ENCODE results near the gene CDK17.

CDK17 gene

DNA sequence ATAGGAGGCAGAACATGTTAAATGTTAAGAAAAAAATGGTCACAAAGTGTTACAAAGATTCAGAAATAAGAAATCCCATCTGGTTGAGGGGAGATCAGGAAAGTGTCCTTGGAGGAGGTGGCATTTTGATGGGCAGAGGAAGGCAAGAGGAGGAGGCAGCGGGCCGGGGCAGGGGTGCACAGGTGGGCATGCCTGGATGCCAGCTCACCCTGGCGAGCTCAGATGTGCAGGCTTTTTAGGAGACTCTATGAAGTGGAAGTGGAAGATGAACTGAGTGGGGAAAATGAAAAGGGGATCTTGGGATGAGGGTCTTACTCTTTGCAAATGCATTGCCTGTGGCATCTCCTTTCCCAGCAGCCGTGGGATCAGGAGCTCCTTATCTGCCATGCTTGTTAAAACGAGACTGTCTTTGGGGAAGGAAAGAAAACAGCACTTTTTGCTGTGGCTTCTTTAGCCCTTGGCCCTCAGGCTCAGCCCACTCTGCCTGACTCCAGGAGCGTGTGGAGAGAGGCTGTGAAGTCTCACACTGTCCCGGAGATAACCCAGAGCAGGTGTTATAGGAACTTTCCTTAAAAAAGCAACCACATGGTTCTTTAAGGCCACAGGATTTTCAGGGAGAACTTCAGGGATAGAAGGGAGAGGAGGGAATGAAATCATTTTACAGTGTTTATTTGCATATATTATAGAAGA lies 143.4 kb downstream of the CDK17 start:
- H3K4me1 ChIP-seq (ENCODE audit: control insufficient read depth, insufficient read depth, low read length) = peaks cover 35% of the 10 kb centered on the region
- H3K27me3 ChIP-seq (ENCODE audit: control insufficient read depth, insufficient read depth, low read length) = no peaks in the 10 kb centered on the region
- H3K4me3 ChIP-seq (ENCODE audit: low read length) = no peak overlapping the region
- no peak overlapping the region for H3K9ac ChIP-seq (ENCODE audit: low read depth, low read length)
- no peak overlapping the region for H3K4me2 ChIP-seq (ENCODE audit: low read length)
- H3K36me3 ChIP-seq (ENCODE audit: insufficient read depth, low read length) = peaks cover 66% of the 10 kb centered on the region
- no peaks in the 10 kb centered on the region for H3K9me3 ChIP-seq (replicated peaks; ENCODE audit: low read length)

- Histone ChIP-seq H3K27me3 (ENCODE audit: control insufficient read depth, insufficient read depth, low read length) (no peaks in the 10 kb centered on the region), H3K9me3 (replicated peaks; ENCODE audit: low read length) (no peaks in the 10 kb centered on the region), H3K4me1 (ENCODE audit: control insufficient read depth, insufficient read depth, low read length) (peaks cover 35% of the 10 kb centered on the region), H3K4me2 (ENCODE audit: low read length) (peak overlapping the region; percentile 63), H3K4me3 (ENCODE audit: low read length) (no peak overlapping the region), H3K9ac (ENCODE audit: low read depth, low read length) (peak overlapping the region; percentile 6), H3K36me3 (ENCODE audit: insufficient read depth, low read length) (peaks cover 69% of the 10 kb centered on the region)
Measured at GRCh38 chr12:96255077-96255476, 145.2 kb downstream of the CDK17 start.

- Histone ChIP-seq H3K9ac (ENCODE audit: low read depth, low read length) (no peak overlapping the region), H3K4me1 (ENCODE audit: control insufficient read depth, insufficient read depth, low read length) (peaks cover 41% of the 10 kb centered on the region), H3K9me3 (replicated peaks; ENCODE audit: low read length) (no peaks in the 10 kb centered on the region), H3K36me3 (ENCODE audit: insufficient read depth, low read length) (peaks cover 85% of the 10 kb centered on the region), H3K4me3 (ENCODE audit: low read length) (no peak overlapping the region), H3K4me2 (ENCODE audit: low read length) (no peak overlapping the region), H3K27me3 (ENCODE audit: control insufficient read depth, insufficient read depth, low read length) (no peaks in the 10 kb centered on the region)
Measured at GRCh38 chr12:96250119-96250685, 150.0 kb downstream of the CDK17 start.

DNA sequence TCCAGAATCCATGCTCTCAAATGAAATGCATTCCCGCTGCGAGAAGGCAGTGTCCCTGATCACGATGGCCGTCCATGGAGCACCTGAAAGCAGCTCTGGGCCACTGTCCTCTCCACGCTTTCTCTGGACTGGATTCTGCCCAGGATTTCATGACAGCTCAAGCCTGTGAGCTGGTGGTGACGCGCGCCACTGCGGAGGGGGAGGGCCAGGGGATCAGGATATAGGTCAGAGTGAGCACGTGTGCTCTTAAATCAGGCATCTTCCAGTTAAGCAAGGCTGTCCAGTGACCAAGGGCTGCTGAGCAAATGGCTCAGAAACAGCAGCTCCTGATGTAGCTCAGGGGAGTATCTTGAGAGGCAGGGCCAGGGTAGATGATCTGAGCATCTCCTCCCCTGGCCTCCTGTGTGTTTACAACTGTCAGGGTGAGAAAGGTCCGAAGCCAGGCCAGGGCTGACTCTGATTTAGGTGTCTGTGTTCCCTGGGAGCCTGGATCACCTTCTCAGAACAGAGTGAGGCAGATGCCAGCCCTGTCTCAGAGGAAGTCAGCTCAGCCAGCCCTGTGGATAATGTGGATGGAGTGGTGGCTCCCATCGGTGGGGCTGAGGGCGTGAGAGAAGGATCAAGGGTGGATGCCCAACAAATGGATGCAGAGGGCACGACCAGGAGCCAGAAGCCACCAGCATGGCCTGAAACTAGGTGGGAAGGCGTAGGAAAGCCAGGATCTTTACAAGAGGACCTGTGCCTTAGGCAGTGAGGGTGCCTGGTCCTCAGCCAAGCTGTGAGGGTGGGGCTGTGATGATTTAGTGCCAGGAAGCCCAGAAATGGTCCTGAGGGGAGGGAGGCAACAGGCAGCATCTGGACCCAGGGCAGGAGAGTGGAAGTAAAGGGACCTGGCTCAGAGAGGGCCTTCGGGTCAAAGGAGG lies 150.8 kb downstream of the CDK17 start:
- Histone ChIP-seq H3K4me2 (ENCODE audit: low read length) (no peak overlapping the region), H3K36me3 (ENCODE audit: insufficient read depth, low read length) (peaks cover 89% of the 10 kb centered on the region), H3K27me3 (ENCODE audit: control insufficient read depth, insufficient read depth, low read length) (no peaks in the 10 kb centered on the region), H3K9ac (ENCODE audit: low read depth, low read length) (no peak overlapping the region), H3K4me3 (ENCODE audit: low read length) (no peak overlapping the region), H3K9me3 (replicated peaks; ENCODE audit: low read length) (no peaks in the 10 kb centered on the region), H3K4me1 (ENCODE audit: control insufficient read depth, insufficient read depth, low read length) (peaks cover 33% of the 10 kb centered on the region)

- no peaks in the 10 kb centered on the region for H3K9me3 ChIP-seq (replicated peaks; ENCODE audit: low read length)
- H3K36me3 ChIP-seq (ENCODE audit: insufficient read depth, low read length) = peaks cover 83% of the 10 kb centered on the region
- H3K4me1 ChIP-seq (ENCODE audit: control insufficient read depth, insufficient read depth, low read length) = peaks cover 29% of the 10 kb centered on the region
- no peaks in the 10 kb centered on the region for H3K27me3 ChIP-seq (ENCODE audit: control insufficient read depth, insufficient read depth, low read length)
- H3K4me2 ChIP-seq (ENCODE audit: low read length) = no peak overlapping the region
- no peak overlapping the region for H3K4me3 ChIP-seq (ENCODE audit: low read length)
- H3K9ac ChIP-seq (ENCODE audit: low read depth, low read length) = no peak overlapping the region
Measured at GRCh38 chr12:96248136-96248931, 151.9 kb downstream of the CDK17 start.

DNA sequence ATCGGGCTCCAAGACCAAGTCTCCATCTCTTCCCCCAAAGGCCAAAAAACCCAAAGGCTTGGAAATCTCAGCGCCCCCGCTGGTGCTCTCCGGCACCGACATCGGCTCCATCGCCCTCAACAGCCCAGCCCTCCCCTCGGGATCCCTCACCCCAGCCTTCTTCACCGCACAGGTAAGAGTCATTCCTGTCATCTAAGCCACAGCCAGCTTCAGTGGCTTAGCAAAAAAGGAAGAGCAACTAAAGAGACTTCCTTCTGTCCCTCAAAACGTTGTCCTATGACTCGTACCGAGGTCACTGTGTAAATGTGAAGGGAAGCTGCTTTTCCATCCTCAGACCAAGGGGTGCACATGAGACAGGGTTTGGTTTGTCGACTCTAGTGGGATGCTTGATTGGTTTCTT lies 152.7 kb downstream of the CDK17 start:
- Histone ChIP-seq H3K4me1 (ENCODE audit: control insufficient read depth, insufficient read depth, low read length) (peaks cover 32% of the 10 kb centered on the region), H3K27me3 (ENCODE audit: control insufficient read depth, insufficient read depth, low read length) (no peaks in the 10 kb centered on the region), H3K4me2 (ENCODE audit: low read length) (no peak overlapping the region), H3K4me3 (ENCODE audit: low read length) (no peak overlapping the region), H3K9ac (ENCODE audit: low read depth, low read length) (no peak overlapping the region), H3K9me3 (replicated peaks; ENCODE audit: low read length) (no peaks in the 10 kb centered on the region), H3K36me3 (ENCODE audit: insufficient read depth, low read length) (peaks cover 86% of the 10 kb centered on the region)

GRCh38 chr12:96246926-96247505 lies 153.2 kb downstream of the CDK17 start:
- peaks cover 86% of the 10 kb centered on the region for H3K36me3 ChIP-seq (ENCODE audit: insufficient read depth, low read length)
- no peaks in the 10 kb centered on the region for H3K9me3 ChIP-seq (replicated peaks; ENCODE audit: low read length)
- no peak overlapping the region for H3K4me2 ChIP-seq (ENCODE audit: low read length)
- H3K9ac ChIP-seq (ENCODE audit: low read depth, low read length) = no peak overlapping the region
- H3K27me3 ChIP-seq (ENCODE audit: control insufficient read depth, insufficient read depth, low read length) = no peaks in the 10 kb centered on the region
- H3K4me3 ChIP-seq (ENCODE audit: low read length) = no peak overlapping the region
- peaks cover 37% of the 10 kb centered on the region for H3K4me1 ChIP-seq (ENCODE audit: control insufficient read depth, insufficient read depth, low read length)

DNA sequence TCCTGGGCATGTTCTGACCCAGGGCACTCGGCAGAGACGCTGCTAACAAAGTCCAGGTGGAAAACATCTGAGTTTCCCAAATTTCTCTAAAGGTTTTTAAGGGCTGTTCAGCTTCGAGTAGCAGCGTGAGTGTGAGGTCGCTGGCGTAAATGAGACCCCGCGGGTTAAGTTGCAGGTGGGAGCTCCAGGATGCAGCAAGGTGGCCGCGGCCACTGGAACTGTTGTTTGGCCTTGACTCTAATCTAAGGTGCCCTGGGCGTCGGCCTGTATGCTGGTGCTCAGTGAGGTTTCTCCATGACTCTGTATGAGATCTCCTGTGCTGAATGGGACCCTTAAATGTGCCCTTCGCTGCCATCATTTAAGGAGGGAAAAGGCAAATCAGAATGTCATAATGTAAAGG lies 155.4 kb downstream of the CDK17 start:
- Histone ChIP-seq H3K36me3 (ENCODE audit: insufficient read depth, low read length) (peaks cover 80% of the 10 kb centered on the region), H3K9me3 (replicated peaks; ENCODE audit: low read length) (no peaks in the 10 kb centered on the region), H3K4me2 (ENCODE audit: low read length) (no peak overlapping the region), H3K27me3 (ENCODE audit: control insufficient read depth, insufficient read depth, low read length) (no peaks in the 10 kb centered on the region), H3K4me1 (ENCODE audit: control insufficient read depth, insufficient read depth, low read length) (peaks cover 52% of the 10 kb centered on the region), H3K9ac (ENCODE audit: low read depth, low read length) (no peak overlapping the region), H3K4me3 (ENCODE audit: low read length) (no peak overlapping the region)

DNA sequence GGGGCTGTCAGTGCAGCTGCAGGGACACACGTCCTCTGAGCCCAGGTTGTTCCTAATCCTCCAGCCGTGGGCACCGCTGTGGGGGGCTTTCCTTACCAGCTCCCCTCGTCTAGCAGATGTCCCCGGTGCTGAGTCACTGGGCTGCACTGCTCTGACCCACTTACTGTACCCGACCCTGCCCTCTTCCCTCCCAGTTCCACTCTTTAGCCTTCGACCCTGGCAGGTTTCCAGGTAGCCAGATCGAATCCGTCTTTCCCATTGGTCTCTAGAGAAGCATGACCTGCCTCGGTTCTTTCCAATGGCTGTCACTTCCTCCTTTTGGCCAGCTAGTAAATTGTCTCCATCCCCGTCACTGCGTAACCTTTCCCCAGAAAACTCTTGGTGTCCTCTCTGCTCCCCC lies 157.6 kb downstream of the CDK17 start:
- Histone ChIP-seq H3K4me3 (ENCODE audit: low read length) (no peak overlapping the region), H3K4me1 (ENCODE audit: control insufficient read depth, insufficient read depth, low read length) (peaks cover 51% of the 10 kb centered on the region), H3K9ac (ENCODE audit: low read depth, low read length) (peak overlapping the region; percentile 34), H3K4me2 (ENCODE audit: low read length) (no peak overlapping the region), H3K9me3 (replicated peaks; ENCODE audit: low read length) (no peaks in the 10 kb centered on the region), H3K36me3 (ENCODE audit: insufficient read depth, low read length) (peaks cover 68% of the 10 kb centered on the region), H3K27me3 (ENCODE audit: control insufficient read depth, insufficient read depth, low read length) (no peaks in the 10 kb centered on the region)

DNA sequence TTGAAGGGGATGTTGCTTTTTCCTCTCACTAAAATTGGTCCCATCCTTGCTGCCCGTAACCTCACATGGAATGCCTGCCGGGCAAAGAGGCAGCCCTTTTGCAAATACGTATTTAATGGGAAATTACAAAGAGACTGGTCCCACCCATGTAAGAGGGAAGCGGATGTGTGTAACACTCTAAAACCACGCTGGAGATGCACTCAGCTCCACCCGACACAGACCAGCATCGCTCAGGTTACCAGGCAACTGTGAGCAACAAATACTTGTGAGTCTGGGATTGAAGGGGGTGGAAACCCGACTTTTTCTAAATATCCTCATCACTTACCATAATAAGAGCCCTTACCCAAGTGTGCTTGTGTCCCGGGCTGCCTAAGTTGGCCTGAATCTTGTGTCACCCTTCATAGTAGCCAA lies 158.4 kb downstream of the CDK17 start:
- peaks cover 64% of the 10 kb centered on the region for H3K36me3 ChIP-seq (ENCODE audit: insufficient read depth, low read length)
- H3K9ac ChIP-seq (ENCODE audit: low read depth, low read length) = peak overlapping the region; percentile 53
- H3K4me1 ChIP-seq (ENCODE audit: control insufficient read depth, insufficient read depth, low read length) = peaks cover 51% of the 10 kb centered on the region
- H3K4me2 ChIP-seq (ENCODE audit: low read length) = no peak overlapping the region
- no peaks in the 10 kb centered on the region for H3K9me3 ChIP-seq (replicated peaks; ENCODE audit: low read length)
- H3K27me3 ChIP-seq (ENCODE audit: control insufficient read depth, insufficient read depth, low read length) = no peaks in the 10 kb centered on the region
- H3K4me3 ChIP-seq (ENCODE audit: low read length) = no peak overlapping the region

GRCh38 chr12:96241431-96241830 lies 158.8 kb downstream of the CDK17 start:
- H3K36me3 ChIP-seq (ENCODE audit: insufficient read depth, low read length) = peaks cover 62% of the 10 kb centered on the region
- no peak overlapping the region for H3K4me3 ChIP-seq (ENCODE audit: low read length)
- no peak overlapping the region for H3K4me2 ChIP-seq (ENCODE audit: low read length)
- no peaks in the 10 kb centered on the region for H3K27me3 ChIP-seq (ENCODE audit: control insufficient read depth, insufficient read depth, low read length)
- no peaks in the 10 kb centered on the region for H3K9me3 ChIP-seq (replicated peaks; ENCODE audit: low read length)
- peaks cover 54% of the 10 kb centered on the region for H3K4me1 ChIP-seq (ENCODE audit: control insufficient read depth, insufficient read depth, low read length)
- peak overlapping the region; percentile 53 for H3K9ac ChIP-seq (ENCODE audit: low read depth, low read length)

Data from skeletal muscle satellite cell (primary cell).